Epidermal melanocyte (primary cell): ENCODE results near the gene VASH1.
"Not testable (repeated sequence)": the region's sequence is repeated elsewhere in the genome, so short reads cannot be mapped to it uniquely, and the experiment has no call there.

Experiments used
- DNase-seq: peaks from one replicate; pipeline ENCODE4 v3.0.0; 2011; ENCODE audit warnings: low spot score; ENCODE audit not compliant: insufficient read length

The VASH1 gene

DNA sequence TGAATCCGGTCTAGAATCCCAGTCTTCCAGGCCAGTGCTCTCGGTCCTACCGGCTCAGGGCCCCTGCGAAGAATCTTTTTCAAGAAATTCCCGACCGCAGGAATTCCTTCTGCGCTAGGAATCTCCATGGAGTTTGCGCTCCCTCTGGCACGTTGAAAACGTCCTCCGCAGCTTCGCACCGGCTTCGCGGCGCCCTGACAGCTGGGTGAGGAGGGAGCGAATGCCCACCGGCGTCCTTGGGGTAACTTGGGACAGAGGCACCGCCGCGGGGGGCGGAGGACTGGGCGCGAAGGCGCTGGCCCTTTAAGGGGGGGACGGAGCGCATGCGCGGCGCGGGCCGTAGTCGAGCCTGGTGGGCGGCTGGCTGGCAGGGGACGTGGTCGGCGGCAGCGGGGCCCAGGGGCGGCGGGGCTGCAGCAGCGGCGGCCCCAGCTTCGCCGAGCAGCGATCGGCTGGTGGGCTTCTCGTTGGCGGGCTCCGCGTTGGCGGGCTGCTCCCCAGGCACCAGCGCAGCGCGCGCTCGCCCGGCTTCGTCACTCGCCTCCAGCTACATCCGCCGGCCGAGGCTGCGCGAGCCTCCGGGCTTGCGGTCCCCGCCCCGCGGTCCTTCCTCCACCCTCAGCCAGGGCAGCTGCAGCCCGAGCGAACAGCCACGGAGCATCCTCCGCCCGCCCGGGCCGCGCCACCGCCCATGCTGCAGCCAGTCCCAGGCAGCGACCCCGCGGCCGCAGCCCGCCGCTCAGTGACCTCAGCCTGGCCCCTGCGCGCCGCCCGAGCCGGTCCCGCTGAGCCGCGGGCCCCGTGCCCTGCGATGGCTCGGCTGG lies at the start of gene VASH1:
VASH1 (plus strand) TSS at position 333 of the 824 bp plus-strand sequence. CDS start 1,354 bp downstream, outside the sequence.
- peak; percentile 91 for DNase-seq

DNA sequence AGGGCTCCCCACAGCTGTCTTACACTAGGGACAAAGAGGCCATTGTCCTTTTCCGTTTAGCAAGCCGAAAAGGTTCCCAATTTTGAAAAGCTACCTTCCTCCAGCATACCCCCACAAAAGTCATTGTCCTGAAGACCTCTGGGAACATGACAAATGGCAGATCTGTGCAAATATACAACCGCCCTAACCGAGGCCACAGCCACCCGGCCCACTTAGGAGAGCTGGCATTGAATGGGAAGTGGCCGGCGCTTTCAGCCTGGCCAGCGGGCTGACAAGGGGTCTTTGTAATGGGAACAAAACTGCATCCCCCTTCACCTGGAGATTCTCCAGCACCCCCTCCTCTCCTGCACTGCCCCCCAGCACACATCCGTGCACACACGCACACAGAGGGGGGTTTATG lies 48.1 kb upstream of the VASH1 start:
- DNase-seq: no peak

DNA sequence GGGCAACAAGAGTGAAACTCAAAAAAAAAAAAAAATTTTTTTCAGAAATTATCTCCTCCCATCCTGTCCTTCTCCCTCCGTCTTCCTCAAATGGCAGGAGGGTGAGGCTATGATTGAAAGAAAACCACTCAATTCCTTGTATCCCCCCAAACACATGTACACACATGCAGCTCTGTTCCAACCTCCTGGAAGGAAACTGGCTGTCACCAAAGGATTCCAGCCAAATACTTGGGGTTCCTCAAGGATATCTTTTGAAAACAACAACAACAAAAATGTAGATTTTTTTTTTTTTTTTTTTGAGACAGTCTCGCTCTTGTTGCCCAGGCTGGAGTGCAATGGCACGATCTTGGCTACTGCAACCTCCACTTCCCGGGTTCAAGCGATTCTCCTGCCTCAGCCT lies 46.8 kb upstream of the VASH1 start:
- no peak for DNase-seq

DNA sequence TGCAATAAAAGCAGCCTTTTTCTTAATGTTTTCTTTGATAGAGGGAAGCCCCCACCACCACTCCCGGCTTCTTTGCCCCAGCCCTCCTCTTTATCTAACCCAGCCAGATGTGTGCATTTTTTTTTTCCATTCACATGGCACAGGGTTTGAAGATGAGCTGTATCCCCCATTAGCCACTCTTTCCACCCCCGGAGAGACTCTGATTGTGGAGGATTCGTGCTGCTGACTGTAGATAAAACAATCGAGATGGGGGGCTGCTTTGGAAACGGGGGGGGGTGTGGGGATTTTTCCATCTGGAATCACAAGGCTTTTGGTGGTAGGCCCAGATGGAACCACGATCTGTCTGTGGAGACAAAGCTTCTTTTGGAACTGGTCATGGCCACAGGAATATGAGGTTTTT lies 46.2 kb upstream of the VASH1 start:
- no peak for DNase-seq

DNA sequence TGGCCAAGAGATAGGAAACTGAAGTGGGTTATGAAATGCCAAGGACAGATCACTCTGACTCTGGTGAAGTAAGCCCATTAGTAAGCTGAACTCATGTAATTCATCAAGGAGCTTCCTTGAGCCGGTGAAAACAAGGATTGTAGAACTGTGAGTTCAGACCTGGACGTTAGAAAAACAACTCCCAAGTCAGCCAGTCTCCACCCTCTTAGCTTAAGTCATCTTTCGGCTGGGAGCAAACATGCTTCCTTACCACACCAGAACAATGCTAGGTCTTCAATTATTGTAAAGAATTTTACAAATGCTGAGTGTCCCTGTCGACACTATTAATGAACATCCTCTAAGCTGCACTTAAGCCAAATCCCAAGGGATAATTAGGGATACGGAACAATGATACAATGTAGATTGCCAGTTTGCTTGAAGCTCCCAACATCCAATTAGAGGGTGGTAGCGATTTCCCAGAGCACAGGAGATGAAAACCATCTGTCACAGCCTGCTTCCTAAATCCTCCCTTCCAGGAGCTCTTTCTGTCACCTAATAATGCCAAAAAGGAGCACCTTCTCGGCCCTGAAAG lies 45.7 kb upstream of the VASH1 start:
- no peak for DNase-seq

DNA sequence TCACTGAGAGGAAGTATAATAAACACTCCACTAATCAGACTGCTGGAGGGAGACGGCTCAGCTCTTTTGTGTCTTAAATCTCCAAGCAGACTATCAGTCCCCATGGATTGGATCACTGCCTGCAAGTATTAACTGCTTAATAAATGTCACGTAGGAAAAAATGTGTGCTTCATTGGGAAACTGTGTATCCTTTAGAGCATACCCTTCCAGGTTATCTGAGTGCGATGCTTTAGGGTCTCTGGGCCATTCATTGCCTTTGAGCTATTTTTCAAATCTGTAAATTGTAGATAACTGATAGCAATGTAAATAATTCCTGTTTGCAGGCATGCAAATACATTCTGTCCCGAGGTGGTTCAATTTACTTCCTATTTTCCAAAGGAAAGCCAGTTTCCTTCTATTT lies 45.0 kb upstream of the VASH1 start:
- no peak for DNase-seq

DNA sequence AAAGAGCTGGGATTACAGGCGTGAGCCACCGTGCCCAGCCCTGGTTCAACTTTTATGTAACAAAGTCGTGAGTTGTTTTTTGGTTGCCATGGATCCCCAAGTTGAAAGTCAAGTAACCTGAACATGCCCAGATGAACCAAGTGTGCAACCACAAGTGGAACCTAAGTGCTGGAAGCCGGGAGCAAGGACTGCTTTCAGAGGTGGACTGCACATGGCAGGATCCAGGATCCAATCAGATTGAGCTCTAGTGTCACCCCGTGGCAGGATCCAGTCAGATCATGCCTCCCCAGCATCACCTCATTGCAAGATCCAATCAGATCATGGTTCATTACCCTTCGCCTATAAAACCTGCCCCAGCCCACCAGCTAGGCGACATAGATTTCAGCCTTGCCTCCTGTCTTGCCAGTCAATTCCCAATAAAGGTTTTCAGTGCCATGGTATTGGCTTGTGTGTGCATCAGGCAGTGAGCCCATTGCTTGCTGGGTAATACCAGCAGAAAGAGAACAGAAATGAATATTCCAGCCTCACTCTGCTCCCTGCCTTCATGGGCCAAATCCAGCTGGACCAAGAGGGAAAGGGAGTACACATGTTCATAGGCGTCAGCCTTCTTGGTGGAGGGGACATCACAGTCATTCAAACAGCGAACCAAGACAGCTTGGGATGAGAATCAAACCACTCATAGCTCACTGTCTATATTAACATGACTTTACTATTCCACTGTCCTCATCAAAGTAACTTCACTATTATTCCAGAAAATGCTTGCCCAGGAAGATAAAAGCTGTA lies 43.6 kb upstream of the VASH1 start:
- DNase-seq: no peak

DNA sequence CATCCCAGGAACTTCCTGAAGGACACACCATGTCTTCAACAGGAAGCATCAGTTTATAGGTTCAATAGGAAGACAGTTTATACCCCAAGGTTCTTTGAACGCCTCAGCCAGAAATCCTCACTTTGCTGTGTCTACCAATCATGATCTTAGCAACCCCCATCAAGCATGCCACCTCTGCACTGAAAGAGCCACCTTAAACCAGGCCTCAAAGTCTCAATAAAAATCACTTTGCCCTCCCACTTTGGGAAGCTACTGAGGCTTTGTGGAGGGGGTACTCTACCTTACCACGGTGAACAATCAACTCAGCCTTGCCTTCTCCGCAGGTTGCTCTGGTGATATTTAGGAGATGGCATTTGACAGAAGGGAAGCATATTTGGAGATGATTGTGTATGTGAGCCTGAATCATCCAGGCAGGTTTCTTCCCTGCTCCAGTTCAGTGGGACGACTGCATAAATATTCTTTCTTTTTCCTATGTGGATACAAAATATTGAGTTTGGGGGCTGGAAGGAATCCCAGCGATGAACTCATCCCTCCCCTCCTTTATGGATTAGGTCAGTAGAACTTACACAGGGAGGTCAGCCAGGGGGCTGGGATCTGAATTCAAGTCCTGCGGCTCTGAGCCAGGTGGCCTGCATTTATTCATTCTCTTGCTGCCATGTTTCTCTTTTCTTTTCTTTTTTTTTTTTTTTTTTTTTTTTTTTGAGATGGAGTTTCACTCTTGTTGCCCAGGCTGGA lies 42.8 kb upstream of the VASH1 start:
- DNase-seq: no peak

DNA sequence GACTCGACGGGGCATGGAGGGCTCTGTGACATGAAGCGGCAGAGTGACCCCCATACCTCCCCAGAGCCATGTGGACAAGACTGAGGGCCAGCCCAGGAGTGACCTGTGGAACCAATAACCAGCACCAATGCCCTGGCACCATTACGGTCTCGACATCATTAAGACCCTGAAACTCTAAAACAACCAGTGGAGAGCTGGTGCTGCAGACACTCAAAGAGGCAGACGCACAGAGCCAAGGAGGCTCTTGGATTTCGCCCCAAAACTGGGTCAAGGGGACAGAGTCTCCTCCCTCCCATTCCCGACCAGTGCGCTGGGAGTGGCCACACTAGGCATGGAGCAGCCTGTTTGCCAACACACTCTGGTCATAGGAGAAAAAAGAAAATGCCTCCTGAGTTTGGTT lies 41.6 kb upstream of the VASH1 start:
- DNase-seq: no peak

DNA sequence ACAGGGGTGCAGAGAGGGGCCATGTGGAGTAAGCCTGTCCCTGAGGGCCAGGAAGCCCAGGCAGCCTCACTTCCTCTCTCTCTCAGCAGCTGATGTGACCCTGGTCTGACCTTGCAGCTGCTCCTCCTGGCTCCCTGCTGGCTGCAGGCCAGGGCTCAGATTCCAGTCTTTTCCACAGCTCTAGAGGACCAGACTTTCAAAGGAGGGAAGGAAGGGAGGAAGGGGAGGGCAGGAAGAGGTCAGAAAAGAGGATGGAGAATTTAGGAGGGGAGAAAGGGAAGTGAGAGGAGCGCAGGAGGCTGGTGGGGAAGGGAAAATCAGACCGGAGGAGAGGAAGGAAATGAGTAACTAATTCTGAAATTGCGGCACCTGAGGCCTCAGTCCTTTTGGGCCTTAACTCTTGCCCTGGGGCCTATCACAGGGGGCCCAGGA lies 40.9 kb upstream of the VASH1 start:
- DNase-seq: no peak

DNA sequence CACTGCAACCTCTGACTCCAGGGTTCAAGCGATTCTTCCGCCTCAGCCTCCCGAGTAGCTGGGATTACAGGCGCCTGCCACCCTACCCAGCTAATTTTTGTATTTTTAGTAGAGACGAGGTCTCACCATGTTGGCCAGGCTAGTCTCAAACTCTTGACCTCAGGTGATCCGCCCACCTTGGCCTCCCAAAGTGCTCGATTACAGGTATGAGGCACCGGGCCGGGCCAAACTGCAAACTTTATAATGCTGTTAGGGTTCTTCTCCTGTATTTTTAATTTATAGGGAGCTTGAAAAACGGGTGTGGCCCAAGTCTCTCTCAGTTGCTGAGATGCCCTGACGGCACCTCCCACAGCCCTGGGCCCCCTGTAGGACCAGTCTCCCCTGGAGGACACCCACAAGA lies 39.8 kb upstream of the VASH1 start:
- not testable (repeated sequence) for DNase-seq

DNA sequence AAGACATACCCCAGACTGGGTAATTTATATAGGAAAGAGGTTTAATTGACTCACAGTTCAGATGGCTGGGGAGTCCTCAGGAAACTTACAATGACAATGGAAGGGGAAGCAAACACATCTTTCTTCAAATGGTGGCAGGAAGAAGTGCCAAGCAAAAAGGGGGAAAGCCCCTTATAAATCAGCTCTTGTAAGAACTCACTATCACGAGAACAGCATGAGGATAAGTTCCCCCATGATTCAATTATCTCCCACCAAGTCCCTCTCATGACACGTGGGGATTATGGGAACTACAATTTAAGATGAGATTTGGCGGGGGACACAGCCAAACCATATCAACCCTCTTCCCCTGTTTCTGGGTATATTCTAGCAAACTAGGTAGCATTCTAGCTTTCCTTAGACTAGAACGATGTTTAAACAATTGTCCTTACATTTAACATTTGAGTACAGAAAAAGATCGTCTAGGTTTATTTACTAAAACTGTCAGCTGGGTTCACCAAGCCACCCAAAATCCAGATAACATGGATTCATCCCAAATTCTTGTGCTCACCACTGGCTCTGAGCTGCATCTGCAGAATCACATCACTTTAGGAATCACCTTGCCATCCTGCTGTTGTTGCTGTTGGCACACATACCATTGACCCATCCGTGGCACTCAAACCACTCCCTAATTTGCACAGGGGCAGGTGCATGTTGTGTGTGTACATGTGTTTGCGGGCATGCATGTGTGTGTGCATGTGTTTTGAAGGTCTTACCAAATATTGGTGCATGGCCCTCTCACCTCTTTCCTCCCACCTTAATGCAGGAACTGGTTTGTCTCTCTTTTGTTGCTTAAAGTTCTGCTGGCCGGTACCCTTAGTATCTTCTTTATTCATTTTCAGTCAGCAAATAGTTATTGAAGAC lies 36.4 kb upstream of the VASH1 start:
- DNase-seq: no peak

DNA sequence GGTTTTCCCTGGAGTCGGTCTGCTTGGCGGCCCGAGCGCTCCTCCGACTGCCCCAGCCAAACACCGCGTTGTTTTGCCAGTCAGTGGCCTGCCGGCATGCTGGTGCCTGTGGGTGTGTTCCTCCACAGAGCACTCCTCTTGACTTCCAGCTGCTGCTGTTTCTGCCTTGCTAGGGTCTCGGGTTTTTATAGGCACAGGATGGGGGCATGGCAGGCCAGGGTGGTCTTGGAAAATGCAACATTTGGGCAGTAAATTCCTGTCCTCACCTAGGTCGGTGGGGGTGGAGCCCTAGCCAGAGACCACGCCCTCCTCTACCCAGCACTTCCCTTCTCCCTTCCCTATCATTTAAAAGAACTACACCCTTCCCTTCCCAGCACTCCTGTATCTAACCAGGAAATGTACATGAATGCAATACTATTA lies 34.7 kb upstream of the VASH1 start:
- DNase-seq: no peak

DNA sequence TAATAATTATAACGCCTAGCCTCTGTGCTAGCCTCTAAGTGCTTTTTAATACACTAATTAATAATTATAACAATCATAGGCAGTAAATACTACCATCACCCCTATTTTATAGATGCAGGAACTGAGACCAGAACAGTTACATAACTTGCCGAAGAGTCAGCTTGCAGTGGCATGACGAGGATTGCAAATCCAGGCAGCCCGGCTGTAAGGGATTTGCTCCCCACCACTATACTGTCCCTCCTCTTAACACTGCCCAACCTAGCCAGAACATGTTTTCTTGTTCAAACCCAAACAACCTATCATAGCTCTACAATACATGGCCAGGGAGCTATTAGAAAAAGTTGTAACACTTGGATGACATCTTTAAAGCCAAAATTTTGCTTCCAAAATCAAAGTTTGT lies 33.9 kb upstream of the VASH1 start:
- no peak for DNase-seq

DNA sequence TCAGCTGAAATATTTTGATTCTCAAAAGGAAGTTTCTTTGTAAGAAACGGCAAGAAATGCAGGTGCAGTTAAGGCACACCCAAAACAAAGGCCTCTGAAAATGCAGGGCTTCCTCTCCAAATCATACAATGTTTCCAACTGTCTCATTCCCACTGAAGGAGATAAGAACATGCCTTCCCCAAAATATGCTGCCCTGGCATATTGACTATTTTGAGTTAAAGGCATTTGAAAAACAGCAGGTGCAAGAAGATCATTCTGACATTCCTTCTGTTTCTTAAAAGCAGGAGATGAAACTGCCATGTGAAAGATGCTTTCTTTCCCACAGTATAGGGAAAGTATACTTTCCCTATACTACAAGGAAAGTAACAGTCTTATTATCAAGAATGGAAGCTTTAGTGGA lies 33.4 kb upstream of the VASH1 start:
- DNase-seq: no peak

DNA sequence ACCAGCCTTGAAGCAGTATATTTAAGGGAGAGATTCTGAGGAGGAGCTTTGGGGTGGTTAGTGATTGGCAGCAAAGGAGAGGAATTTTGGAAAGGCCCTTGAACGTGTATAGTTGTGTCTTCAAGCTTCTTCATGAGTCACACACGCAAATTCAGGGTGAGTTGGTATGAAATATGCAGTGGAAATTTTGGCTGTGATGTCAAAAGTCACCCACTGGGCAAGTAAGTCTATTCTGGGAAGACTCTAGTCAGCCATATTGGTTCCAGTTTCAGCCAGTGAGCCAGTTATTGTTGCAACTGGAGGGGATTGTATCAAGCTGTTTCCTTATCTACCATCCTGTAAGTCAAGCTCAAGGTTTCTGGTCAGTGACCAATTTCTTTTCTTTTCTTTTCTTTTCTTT lies 32.0 kb upstream of the VASH1 start:
- no peak for DNase-seq

DNA sequence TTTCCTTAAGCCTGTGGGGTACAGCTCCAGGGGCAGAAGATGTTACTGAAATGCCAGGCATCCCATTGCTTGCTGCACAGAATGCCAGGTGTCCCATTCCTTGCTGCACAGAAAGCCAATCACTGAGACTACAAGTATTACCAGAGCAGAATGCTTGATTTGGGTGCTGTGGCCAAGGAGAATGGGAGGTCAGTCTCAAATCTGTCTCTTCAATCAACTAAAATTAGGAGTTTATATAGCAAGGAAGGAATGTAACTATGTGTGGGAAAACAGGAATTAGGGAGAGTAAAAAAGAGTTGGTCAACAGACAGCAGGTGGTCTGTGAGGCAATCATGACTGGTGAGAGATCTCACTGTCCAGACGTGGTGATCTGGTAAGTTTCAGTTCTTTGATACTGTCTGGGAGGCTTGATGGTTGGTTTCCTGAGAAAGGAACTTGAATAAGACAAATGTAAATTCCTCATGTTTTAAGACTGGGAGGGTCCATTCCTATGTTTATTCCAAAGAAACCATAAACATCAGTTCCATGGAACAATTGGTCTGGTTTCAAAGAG lies 31.2 kb upstream of the VASH1 start:
- no peak for DNase-seq

DNA sequence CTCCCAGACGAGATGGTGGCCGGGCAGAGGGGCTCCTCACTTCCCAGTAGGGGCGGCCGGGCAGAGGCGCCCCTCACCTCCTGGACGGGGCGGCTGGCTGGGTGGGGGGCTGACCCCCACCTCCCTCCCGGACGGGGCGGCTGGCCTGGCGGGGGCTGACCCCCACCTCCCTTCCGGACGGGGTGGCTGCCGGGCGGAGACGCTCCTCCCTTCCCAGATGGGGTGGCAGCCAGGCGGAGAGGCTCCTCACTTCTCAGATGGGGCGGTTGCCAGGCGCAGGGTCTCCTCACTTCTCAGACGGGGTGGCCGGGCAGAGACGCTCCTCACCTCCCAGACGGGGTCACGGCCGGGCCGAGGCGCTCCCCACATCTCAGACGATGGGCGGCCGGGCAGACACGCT lies 26.8 kb upstream of the VASH1 start:
- not testable (repeated sequence) for DNase-seq

DNA sequence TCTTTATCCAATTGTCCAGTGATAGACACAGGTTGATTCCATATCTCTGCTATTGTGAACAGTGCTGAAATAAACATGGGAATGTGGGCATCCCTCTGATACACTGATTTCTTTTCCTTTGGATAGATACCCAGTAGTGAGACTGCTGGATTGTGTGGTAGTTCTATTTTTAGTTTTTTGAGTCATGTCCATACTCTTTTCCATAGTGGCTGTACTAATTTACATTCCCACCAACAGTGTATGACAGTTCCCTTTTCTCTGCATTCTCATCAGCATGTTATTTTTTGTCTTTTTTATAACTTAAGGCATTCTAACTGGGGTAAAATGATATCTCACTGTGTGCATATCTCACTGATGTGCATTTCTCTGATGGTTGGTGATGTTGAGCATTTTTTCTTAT lies 24.8 kb upstream of the VASH1 start:
- no peak for DNase-seq

DNA sequence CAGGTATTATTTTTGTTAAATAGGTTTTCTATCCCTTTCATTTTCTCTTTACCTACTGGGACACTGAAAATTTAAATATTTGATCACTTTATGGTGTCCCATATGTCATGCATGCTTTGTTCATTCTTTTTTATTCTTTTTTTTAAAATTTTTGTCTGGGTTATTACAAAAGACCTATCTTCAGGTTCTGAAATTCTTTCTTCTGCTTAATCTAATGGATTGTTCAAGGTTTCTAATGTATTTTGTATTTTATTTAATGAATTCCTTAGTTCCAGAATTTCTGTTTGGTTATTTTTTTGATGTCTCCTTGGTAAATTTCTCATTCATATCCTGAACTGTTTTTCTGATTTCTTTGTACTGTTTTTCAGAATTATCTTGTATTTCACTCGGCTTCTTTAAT lies 20.2 kb upstream of the VASH1 start:
- DNase-seq: no peak
